Measurements from ENCODE around the gene ARAP1. TPM values are rescaled to one million over a fixed set of nuclear protein-coding genes. Genes with fewer than 3 reads are reported as not detected.

Gene ARAP1
- total RNA-seq, 1 donor from 2014 or later: 86.2 TPM

GRCh38 chr11:72779495-72780128 is 27.4 kb upstream of the ARAP1 start:
- no peak for DNase-seq (ENCODE audit: low spot score)

- no peak for DNase-seq (ENCODE audit: low spot score)
These were observed 26.6 kb upstream of the ARAP1 start for GRCh38 chr11:72778535-72779494.

DNA sequence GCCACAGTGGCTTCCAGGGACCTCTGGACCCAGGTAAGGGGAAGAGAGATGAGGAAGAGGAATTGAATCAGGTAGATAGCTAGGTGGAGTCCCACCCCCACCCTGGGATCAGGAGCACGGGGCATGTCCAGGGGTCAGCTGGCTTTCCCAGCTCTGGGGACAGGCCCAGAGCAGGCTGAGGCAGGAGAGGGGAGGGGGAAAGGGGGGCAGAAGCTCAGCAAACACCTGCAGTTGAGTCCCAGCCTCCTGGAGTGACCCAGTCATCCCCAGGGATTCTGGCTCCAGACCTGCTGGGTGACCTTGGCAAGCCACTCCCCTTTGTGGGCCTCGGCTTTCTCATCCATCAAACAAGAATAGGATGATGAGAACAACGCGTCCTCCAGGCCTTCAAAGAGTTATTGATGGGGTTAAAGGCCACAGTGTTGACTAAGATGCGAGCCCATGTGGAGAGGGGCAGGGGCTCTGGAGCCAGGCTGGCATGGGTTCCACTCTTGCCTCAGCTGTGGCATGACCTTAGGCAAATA is 25.6 kb upstream of the ARAP1 start:
- no peak for DNase-seq (ENCODE audit: low spot score)

- no peak for DNase-seq (ENCODE audit: low spot score)
These were observed 24.9 kb upstream of the ARAP1 start for GRCh38 chr11:72776844-72777754.

- DNase-seq (ENCODE audit: low spot score): no peak
These were observed 24.1 kb upstream of the ARAP1 start for GRCh38 chr11:72776117-72776843.

DNA sequence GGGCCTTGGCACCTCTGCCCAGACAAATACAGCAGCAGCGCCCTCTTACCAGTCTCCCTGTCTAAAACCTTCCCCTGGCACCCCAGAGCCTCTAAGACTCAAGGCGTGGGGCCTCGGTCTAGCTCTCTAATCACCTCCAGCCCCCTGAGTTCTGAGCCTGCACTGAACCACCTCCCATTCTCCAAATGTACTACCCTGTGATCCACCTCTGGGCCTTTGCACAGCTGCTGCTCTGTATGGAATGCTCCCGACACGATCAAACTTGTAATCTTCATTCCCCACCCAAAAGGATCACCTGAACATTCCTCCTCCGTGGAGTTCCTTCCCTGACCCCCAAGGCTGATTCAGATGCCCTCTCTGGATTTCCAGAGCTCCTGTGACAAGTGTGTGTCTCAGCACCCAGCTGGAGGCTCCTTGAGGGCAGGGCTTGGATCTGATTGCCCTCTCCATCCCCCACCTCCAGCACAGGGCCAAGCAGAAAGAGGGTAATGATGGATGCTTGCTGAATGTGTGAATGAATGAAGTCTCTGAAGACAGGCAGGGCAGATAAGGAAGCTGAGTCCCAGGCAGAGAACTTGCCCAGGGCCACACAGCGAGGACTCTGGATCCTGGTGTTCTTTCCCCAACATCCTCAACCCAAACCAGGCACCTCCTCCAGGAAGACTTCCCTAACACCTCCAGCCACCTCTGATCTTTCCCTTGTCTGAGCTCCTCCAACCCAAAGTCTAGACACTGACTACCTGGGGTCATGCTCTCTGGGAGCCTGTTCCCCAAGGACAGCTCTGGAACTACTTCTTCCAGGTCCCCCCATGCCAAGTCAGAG is 23.3 kb upstream of the ARAP1 start:
- DNase-seq (ENCODE audit: low spot score): no peak

DNA sequence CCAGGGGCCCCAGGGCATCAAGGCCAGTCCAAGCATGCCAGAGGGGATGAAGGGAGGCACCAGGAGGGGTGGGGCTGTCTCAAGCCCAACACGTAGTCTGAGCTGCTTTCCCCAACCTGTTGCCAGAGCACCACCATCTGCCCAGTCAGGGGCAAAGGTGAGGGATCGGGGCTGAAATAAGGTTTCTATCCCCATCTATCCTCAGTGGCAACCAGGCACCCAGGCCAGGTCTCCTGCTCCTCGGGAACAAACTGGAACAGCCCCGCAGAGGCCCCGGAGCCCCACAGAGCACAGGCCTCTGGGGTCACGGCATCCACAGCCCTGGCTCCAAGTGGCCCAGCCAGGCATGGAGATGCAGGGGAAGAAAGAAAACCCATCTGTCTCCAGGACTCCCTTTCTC is 22.3 kb upstream of the ARAP1 start:
- DNase-seq (ENCODE audit: low spot score): no peak

GRCh38 chr11:72773696-72774095 is 21.5 kb upstream of the ARAP1 start:
- no peak for DNase-seq (ENCODE audit: low spot score)

DNA sequence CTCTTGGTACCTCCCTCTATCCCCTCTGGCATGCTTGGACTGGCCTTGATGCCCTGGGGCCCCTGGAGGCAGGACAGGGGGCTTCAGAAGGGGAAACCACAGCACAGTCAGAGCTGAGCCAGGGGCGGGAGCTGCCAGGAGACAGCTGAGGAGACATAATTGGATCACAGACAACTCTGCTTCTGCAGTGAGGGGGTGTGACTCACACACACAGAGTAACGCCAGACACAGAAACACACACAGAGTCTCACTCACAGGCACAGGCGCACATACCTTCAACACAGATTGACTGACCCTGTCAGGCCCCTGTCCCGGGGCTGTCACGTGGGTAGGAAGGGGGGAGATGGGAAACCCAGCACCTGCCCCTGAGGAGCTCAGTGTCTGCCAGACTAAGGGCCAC is 21.1 kb upstream of the ARAP1 start:
- no peak for DNase-seq (ENCODE audit: low spot score)

GRCh38 chr11:72772059-72772458 is 19.9 kb upstream of the ARAP1 start:
- no peak for DNase-seq (ENCODE audit: low spot score)

GRCh38 chr11:72771507-72771906 is 19.3 kb upstream of the ARAP1 start:
- DNase-seq (ENCODE audit: low spot score): no peak

- DNase-seq (ENCODE audit: low spot score): no peak
These were observed 18.6 kb upstream of the ARAP1 start for GRCh38 chr11:72770799-72771198.

DNA sequence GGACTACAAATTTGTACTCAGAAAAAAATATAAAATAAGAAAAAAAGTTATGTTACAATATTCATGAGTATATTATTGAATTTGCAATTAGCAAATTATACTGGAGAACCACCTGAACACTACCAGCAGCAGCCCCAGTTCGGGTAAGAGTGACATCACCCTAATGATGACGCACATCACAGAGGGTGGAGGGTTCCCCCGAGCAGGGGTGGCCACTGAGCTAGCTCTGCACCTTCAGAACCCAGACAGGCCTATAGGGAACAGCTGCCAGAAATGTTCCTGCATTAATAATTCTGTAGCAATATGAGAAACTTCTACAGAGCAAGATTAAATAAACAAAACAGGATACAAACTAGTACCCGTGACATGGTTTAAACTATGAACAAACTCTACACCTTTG is 17.5 kb upstream of the ARAP1 start:
- DNase-seq (ENCODE audit: low spot score): no peak

- DNase-seq (ENCODE audit: low spot score): no peak
These were observed 16.4 kb upstream of the ARAP1 start for GRCh38 chr11:72768581-72768980.

GRCh38 chr11:72767203-72768062 is 15.2 kb upstream of the ARAP1 start:
- DNase-seq (ENCODE audit: low spot score): no peak

GRCh38 chr11:72766152-72766902 is 14.1 kb upstream of the ARAP1 start:
- DNase-seq (ENCODE audit: low spot score): no peak

DNA sequence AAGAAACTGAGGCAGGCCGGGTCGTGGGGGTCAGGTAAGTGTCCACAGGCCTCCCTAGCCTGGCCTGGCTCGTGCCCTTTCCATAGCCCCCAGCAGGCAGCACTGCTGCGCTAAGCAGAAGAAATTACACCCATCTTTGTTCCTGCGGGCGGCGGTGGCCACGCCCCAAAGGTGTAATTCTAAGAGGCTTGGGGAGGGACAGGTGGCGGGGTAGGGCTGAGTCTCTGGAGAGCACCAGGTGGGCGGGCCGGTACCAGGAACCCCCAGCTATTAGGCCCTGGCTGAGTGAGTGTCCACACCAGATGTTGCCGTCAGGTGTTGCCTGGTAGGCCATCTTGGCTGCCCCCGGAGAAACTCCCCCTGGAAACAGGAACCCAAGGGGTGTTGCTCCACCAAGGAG is 12.3 kb upstream of the ARAP1 start:
- no peak for DNase-seq (ENCODE audit: low spot score)

- DNase-seq (ENCODE audit: low spot score): no peak
These were observed 11.6 kb upstream of the ARAP1 start for GRCh38 chr11:72763823-72764222.

Measured in ureter (tissue), 1 donor.